ENCODE data around the gene RHOBTB1. TPM values are rescaled to one million over a fixed set of nuclear protein-coding genes. Genes with fewer than 3 reads are reported as not detected.

RHOBTB1 gene
- total and polyA plus RNA-seq, 9 of the 15 experiments (the other 6 are each of a cell fraction or from before 2014, with no cell fraction given), result 1.7 to 11.7 (median 9.3) TPM

- TF ChIP-seq CBX8 (IDR thresholded peaks at IDR 0.05; ENCODE audit: borderline replicate concordance, extremely low read depth, low read depth, low read length, poor library complexity, severe bottlenecking) (no peak), BACH1 (tag; IDR thresholded peaks at IDR 0.05) (peak; percentile 24; the same call in 1 of the 2 replicates), MGA (IDR thresholded peaks at IDR 0.05) (peak; percentile 61), ZNF79 (CRISPR knock-in tag; IDR thresholded peaks at IDR 0.05; ENCODE audit: low read depth) (no peak), ZNF699 (CRISPR knock-in tag; IDR thresholded peaks at IDR 0.05; ENCODE audit: insufficient replicate concordance) (no peak), ZEB2 (IDR thresholded peaks at IDR 0.05) (0 out of 2 replicates have a peak, but pooled peaks have one; percentile 33), SMAD1 (IDR thresholded peaks at IDR 0.05; ENCODE audit: low read depth, low read length, partially characterized antibody) (peak; percentile 80), USF1 (CRISPR knock-in tag; IDR thresholded peaks at IDR 0.05) (no peak)
- TF ChIP-seq, protein P1, sequence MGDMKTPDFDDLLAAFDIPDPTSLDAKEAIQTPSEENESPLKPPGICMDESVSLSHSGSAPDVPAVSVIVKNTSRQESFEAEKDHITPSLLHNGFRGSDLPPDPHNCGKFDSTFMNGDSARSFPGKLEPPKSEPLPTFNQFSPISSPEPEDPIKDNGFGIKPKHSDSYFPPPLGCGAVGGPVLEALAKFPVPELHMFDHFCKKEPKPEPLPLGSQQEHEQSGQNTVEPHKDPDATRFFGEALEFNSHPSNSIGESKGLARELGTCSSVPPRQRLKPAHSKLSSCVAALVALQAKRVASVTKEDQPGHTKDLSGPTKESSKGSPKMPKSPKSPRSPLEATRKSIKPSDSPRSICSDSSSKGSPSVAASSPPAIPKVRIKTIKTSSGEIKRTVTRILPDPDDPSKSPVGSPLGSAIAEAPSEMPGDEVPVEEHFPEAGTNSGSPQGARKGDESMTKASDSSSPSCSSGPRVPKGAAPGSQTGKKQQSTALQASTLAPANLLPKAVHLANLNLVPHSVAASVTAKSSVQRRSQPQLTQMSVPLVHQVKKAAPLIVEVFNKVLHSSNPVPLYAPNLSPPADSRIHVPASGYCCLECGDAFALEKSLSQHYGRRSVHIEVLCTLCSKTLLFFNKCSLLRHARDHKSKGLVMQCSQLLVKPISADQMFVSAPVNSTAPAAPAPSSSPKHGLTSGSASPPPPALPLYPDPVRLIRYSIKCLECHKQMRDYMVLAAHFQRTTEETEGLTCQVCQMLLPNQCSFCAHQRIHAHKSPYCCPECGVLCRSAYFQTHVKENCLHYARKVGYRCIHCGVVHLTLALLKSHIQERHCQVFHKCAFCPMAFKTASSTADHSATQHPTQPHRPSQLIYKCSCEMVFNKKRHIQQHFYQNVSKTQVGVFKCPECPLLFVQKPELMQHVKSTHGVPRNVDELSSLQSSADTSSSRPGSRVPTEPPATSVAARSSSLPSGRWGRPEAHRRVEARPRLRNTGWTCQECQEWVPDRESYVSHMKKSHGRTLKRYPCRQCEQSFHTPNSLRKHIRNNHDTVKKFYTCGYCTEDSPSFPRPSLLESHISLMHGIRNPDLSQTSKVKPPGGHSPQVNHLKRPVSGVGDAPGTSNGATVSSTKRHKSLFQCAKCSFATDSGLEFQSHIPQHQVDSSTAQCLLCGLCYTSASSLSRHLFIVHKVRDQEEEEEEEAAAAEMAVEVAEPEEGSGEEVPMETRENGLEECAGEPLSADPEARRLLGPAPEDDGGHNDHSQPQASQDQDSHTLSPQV (IDR thresholded peaks at IDR 0.05), result peak; percentile 77
These were observed 116.0 kb downstream of the RHOBTB1 start (continued) for GRCh38 chr10:60827791-60828488.

Data from K562 (cell line).